Activated T-cell treated with anti-CD3 and anti-CD28 coated beads, Interleukin-2, amount 50 U/mL, for 72 hours (primary cell): ENCODE results near the gene CDH26. TPM values are rescaled to one million over a fixed set of nuclear protein-coding genes. Genes with fewer than 3 reads are reported as not detected.

Experiments
- ATAC-seq, 2 donors: fragments of 150-1000 bp; cut with Tn5 transposase; replicated peaks in 1 of 2; 2 replicates each; pipeline ENCODE4 v1.10.0; 2021; ENCODE audit warnings: moderate library complexity in 2 of 2, mild to moderate bottlenecking in 1 of 2
- DNase-seq, 2 donors: peaks; one replicate each; pipeline ENCODE4 v3.0.0; 2021 to 2022; ENCODE audit warnings: mixed read lengths in 1 of 2
- H3K27ac Mint-ChIP-seq: one replicate; pipeline ENCODE4 v1.8.0; 2022; ENCODE audit warnings: mild to moderate bottlenecking, moderate library complexity, mixed read lengths
- H3K27me3 Mint-ChIP-seq: one replicate; pipeline ENCODE4 v1.8.0; 2022; ENCODE audit warnings: low read depth, mixed read lengths
- H3K36me3 Mint-ChIP-seq, 2 donors: one replicate each; pipeline ENCODE4 v1.8.0; 2022; ENCODE audit warnings: mixed read lengths in 2 of 2, mild to moderate bottlenecking in 1 of 2; ENCODE audit not compliant: insufficient read depth in 2 of 2
- H3K4me1 Mint-ChIP-seq: one replicate; pipeline ENCODE4 v1.8.0; 2022; ENCODE audit warnings: low read depth, mixed read lengths
- H3K4me3 Mint-ChIP-seq, 2 donors: one replicate each; pipeline ENCODE4 v1.8.0; 2022; ENCODE audit warnings: mild to moderate bottlenecking in 2 of 2, mixed read lengths in 2 of 2, moderate library complexity in 2 of 2
- H3K9me3 Mint-ChIP-seq, 2 donors: one replicate each; pipeline ENCODE4 v1.8.0; 2022; ENCODE audit warnings: mixed read lengths in 2 of 2
- total RNA-seq, 2 donors: library from RNA; stranded (reverse); gene quantifications; one replicate each; pipeline ENCODE4 v1.2.3, GENCODE V29; 2022

Gene CDH26
- total RNA-seq, result 1 to 10 TPM; 2.4 to 3.1 TPM

GRCh38 chr20:59958123-59958522, at the start of gene CDH26:
Gene CDH26 (plus strand): TSS chr20:59958423. CDS start chr20:59958727, 304 bp downstream.
- Mint-ChIP-seq H3K27ac (no peak within 1 kb of the TSS), H3K4me3 (no peak within 1 kb of the TSS), H3K9me3 (no peaks in the 10 kb centered on the region), H3K36me3 (no peaks in the 10 kb centered on the region), H3K4me1 (no peaks in the 10 kb centered on the region), H3K27me3 (no peaks in the 10 kb centered on the region)
- ATAC-seq, result no peak
- DNase-seq, result no peak

- H3K27ac Mint-ChIP-seq, result no peak overlapping the region
- H3K4me1 Mint-ChIP-seq, result no peaks in the 10 kb centered on the region
- H3K9me3 Mint-ChIP-seq, result no peaks in the 10 kb centered on the region
- ATAC-seq (no peak), DNase-seq (no peak)
- no peak overlapping the region for H3K4me3 Mint-ChIP-seq
- no peaks in the 10 kb centered on the region for H3K27me3 Mint-ChIP-seq
- H3K36me3 Mint-ChIP-seq, result no peaks in the 10 kb centered on the region
These were observed 49.4 kb upstream of the CDH26 start for GRCh38 chr20:59908855-59909254.

- H3K9me3 Mint-ChIP-seq, result no peaks in the 10 kb centered on the region
- no peak overlapping the region for H3K4me3 Mint-ChIP-seq
- no peak overlapping the region for H3K27ac Mint-ChIP-seq
- no peaks in the 10 kb centered on the region for H3K4me1 Mint-ChIP-seq
- no peak for DNase-seq
- no peaks in the 10 kb centered on the region for H3K36me3 Mint-ChIP-seq
- ATAC-seq, result no peak
- no peaks in the 10 kb centered on the region for H3K27me3 Mint-ChIP-seq
These were observed 47.2 kb upstream of the CDH26 start for GRCh38 chr20:59911041-59911440.

DNA sequence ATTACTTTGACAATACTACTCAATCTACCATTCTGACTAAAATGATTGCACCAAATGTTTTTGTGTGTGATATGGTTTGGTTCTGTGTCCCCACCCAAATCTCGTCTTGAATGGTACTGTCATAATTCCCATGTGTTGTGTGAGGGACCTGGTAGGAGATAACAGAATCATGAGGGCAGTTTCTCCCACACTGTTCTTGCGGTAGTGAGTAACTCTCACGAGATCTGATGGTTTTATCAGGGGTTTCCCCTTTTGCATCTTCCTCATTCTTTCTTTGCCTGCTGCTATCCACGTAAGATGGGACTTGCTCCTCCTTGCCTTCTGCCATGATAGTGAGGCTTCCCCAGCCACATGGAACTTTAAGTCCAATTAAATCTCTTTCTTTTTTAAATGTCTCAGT, 45.6 kb upstream of the CDH26 start:
- H3K9me3 Mint-ChIP-seq, result no peaks in the 10 kb centered on the region
- no peaks in the 10 kb centered on the region for H3K27me3 Mint-ChIP-seq
- peak overlapping the region; percentile 38 for H3K27ac Mint-ChIP-seq
- ATAC-seq (no peak), DNase-seq (no peak)
- H3K4me1 Mint-ChIP-seq, result no peaks in the 10 kb centered on the region
- no peaks in the 10 kb centered on the region for H3K36me3 Mint-ChIP-seq
- no peak overlapping the region for H3K4me3 Mint-ChIP-seq

DNA sequence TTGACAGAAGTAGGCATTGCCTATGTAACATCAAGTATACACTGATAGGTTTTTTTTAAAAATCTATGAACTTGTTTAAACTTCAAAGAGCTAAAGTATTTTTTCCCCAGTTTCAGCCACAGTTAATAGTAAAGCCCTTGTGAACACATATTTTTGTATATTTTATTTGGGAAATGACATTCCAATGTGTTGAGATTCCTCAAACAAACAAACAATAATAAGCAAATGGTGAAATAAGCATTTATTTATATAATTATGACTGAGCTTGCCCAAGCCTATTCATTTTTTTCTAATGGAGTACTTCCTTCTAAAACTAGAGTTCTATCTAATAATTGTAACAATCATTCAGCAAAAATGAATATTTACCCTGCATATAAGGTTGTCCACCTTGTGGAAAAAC, 37.3 kb upstream of the CDH26 start:
- no peaks in the 10 kb centered on the region for H3K36me3 Mint-ChIP-seq
- DNase-seq (no peak), ATAC-seq (no peak)
- no peaks in the 10 kb centered on the region for H3K27me3 Mint-ChIP-seq
- no peaks in the 10 kb centered on the region for H3K4me1 Mint-ChIP-seq
- H3K9me3 Mint-ChIP-seq, result no peaks in the 10 kb centered on the region
- no peak overlapping the region for H3K27ac Mint-ChIP-seq
- H3K4me3 Mint-ChIP-seq, result no peak overlapping the region

DNA sequence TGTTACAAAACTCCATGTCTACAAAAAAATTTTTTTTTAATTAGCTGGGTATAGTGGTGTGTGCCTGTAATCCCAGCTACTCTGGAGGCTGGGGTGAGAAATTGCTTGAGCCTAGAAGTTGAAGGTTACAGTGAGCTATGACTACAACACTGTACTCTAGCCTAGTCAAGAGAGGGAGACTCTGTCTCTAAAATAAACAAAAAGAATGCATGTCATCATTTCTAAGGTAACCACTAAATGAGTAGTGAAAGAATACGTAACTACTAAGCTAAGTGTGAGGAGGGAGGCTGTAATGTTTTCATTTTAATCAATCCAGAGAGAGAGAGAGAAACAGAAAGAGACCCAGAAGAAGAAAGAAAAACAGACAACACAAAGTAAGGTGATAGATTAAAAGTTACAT, 34.7 kb upstream of the CDH26 start:
- ATAC-seq (peak in 1 of 2 donors; percentile 39), DNase-seq (no peak)
- H3K4me1 Mint-ChIP-seq, result no peaks in the 10 kb centered on the region

GRCh38 chr20:59925359-59925758, 32.9 kb upstream of the CDH26 start:
- no peak for DNase-seq
- H3K9me3 Mint-ChIP-seq, result no peaks in the 10 kb centered on the region
- no peaks in the 10 kb centered on the region for H3K36me3 Mint-ChIP-seq
- H3K4me3 Mint-ChIP-seq, result no peak overlapping the region
- no peaks in the 10 kb centered on the region for H3K27me3 Mint-ChIP-seq
- no peak overlapping the region for H3K27ac Mint-ChIP-seq
- H3K4me1 Mint-ChIP-seq, result no peaks in the 10 kb centered on the region
- ATAC-seq, result no peak

More for the DNA sequence above, 34.7 kb upstream of the CDH26 start:
- H3K27ac Mint-ChIP-seq, result no peak overlapping the region
- no peaks in the 10 kb centered on the region for H3K27me3 Mint-ChIP-seq
- no peak overlapping the region for H3K4me3 Mint-ChIP-seq
- H3K36me3 Mint-ChIP-seq, result no peaks in the 10 kb centered on the region
- no peaks in the 10 kb centered on the region for H3K9me3 Mint-ChIP-seq

GRCh38 chr20:59925899-59926298, 32.3 kb upstream of the CDH26 start:
- ATAC-seq, result no peak
- H3K27me3 Mint-ChIP-seq, result no peaks in the 10 kb centered on the region
- no peaks in the 10 kb centered on the region for H3K9me3 Mint-ChIP-seq
- H3K4me3 Mint-ChIP-seq, result no peak overlapping the region
- H3K27ac Mint-ChIP-seq, result no peak overlapping the region
- no peak for DNase-seq
- peaks cover under 1% of the 10 kb centered on the region for H3K4me1 Mint-ChIP-seq
- H3K36me3 Mint-ChIP-seq, result no peaks in the 10 kb centered on the region

DNA sequence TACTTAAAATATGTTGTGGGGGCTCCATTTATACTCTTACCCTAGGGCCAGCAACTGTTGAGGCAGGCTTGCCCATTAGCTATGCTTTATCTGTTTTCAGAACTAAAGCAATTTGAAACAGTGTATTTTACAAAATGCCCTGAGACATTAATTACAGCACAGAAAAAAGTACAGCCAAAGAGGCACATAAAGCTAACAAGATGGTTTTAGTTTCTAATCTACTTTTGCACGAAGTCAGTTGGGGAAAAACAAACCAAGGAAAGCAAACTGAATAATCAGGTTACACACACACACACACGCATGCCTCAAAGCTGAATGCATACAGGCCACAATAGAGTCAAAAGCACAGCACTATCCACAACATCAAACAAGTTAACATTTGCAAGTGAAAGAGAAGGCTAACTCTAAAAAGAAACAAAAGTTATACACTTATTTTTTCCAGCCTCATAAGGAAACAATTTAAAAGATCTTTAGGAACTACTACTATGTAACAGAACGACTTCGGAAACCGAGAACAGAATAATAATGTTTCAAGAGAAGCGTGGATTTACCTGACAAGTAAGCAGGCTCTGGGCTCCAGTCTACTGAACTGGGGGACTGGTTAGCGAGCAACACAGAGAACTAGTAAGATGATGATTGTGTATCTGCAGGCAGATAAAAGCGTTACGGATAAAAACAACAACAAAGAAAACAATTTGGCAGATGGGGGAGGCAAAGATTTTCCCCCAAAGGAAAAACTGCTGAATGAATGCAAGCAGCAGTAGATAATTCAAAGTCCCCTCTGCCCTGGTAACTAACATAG, 26.5 kb upstream of the CDH26 start:
- ATAC-seq (peak in 1 of 2 donors; percentile 8), DNase-seq (no peak)
- peaks cover 13% of the 10 kb centered on the region for H3K4me1 Mint-ChIP-seq
- no peaks in the 10 kb centered on the region for H3K9me3 Mint-ChIP-seq
- H3K27me3 Mint-ChIP-seq, result no peaks in the 10 kb centered on the region
- peak overlapping the region; percentile 71 for H3K4me3 Mint-ChIP-seq
- H3K27ac Mint-ChIP-seq, result peak overlapping the region; percentile 87
- H3K36me3 Mint-ChIP-seq, result no peaks in the 10 kb centered on the region

GRCh38 chr20:59932616-59933295, 25.5 kb upstream of the CDH26 start:
- peak overlapping the region in 1 of 2 donors; percentile 63 for H3K4me3 Mint-ChIP-seq
- ATAC-seq (no peak), DNase-seq (no peak)
- H3K27me3 Mint-ChIP-seq, result no peaks in the 10 kb centered on the region
- no peaks in the 10 kb centered on the region for H3K9me3 Mint-ChIP-seq
- H3K27ac Mint-ChIP-seq, result no peak overlapping the region
- no peaks in the 10 kb centered on the region for H3K36me3 Mint-ChIP-seq
- peaks cover 22% of the 10 kb centered on the region for H3K4me1 Mint-ChIP-seq

DNA sequence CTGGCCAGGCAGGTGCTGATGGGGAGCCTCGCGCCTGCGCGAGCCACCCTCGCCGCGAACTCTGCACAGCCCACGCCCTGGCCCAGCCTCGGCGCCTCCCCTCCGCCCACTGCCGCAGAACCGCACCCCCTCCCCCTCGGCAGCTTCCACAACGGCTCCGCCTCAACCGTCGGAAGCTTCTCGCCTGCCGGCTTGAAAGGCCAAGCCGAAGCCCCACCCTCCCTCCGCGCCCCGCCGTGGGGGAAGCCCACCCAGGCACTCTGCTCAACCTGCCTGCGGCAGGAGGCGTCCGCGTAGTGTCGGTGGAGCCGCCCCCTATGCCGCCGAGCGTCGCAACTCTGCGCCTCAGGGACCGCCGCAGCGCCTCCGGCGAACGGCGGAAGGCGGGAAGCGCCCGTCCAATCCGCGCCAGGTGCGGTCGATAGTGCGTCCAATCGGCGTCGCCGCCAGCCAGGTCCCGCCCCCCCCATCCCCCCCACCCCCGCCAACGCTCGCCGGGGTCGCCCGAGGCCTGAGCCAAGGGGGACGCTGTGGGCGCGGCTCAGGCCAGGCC, 24.9 kb upstream of the CDH26 start, which contains the start of gene SYCP2:
TSS of gene SYCP2 (minus strand) at position 342 of the 553 bp plus-strand sequence. CDS start 11,224 bp downstream, outside the sequence.
- peaks cover 28% of the 10 kb centered on the region for H3K4me1 Mint-ChIP-seq
- no peaks in the 10 kb centered on the region for H3K9me3 Mint-ChIP-seq
- H3K27ac Mint-ChIP-seq, result no peak within 1 kb of the TSS
- DNase-seq, result peak; percentile 65 to 69
- no peaks in the 10 kb centered on the region for H3K27me3 Mint-ChIP-seq
- ATAC-seq, result peak; percentile 76 to 80
- H3K36me3 Mint-ChIP-seq, result no peaks in the 10 kb centered on the region
- H3K4me3 Mint-ChIP-seq, result peak within 1 kb of the TSS; percentile 82 to 84

DNA sequence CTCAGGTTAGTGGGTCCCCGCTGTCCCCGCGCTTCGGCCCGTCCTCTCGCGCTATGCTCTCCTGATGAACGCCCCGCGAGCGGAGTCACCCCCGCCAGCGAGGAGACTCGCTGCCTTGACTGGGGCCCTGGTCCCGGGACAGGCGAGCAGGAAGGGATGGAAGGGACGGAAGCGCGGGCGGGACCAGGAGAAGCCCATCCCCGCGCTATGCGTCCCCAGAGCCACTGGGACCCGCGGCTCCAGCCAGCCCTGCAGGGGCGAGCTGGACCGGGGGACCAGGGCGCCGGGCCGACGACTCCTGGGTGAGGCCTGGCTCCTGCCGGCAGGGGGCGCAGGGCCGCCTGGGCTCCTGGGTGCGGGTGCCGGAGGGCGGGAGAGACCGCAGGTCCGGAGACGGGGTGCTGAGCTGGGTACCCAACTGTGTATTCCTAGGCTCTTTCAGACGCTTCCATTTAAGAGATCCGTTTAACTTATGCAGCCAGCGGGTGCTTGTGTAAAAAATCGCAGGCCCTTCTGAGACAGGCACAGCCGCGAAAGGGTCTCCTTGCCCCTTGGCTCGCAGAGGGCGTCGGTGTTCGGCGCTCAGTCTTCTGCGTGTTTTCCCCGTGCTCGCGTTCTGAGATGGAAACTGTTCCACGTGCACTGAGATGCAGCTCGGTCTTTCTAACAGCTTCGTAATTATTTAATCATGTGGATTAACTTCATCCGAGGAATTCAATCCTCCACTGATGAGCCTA, 24.2 kb upstream of the CDH26 start:
- Mint-ChIP-seq H3K27me3 (no peaks in the 10 kb centered on the region), H3K9me3 (no peaks in the 10 kb centered on the region), H3K36me3 (peaks cover 2 to 3% of the 10 kb centered on the region in 2 donors), H3K27ac (no peak overlapping the region), H3K4me3 (peak overlapping the region; percentile 82 to 84), H3K4me1 (peaks cover 34% of the 10 kb centered on the region)
- ATAC-seq, result peak; percentile 86 to 93
- peak; percentile 84 to 90 for DNase-seq
